HG02759 (cell line): ENCODE results near the gene MALRD1.

Source experiments
- ATAC-seq: cut with Tn5 transposase; IDR thresholded peaks from one replicate; pipeline ENCODE4 v1.9.1; 2021; ENCODE audit warnings: mild to moderate bottlenecking, moderate library complexity; ENCODE audit not compliant: unreplicated experiment

Gene MALRD1

DNA sequence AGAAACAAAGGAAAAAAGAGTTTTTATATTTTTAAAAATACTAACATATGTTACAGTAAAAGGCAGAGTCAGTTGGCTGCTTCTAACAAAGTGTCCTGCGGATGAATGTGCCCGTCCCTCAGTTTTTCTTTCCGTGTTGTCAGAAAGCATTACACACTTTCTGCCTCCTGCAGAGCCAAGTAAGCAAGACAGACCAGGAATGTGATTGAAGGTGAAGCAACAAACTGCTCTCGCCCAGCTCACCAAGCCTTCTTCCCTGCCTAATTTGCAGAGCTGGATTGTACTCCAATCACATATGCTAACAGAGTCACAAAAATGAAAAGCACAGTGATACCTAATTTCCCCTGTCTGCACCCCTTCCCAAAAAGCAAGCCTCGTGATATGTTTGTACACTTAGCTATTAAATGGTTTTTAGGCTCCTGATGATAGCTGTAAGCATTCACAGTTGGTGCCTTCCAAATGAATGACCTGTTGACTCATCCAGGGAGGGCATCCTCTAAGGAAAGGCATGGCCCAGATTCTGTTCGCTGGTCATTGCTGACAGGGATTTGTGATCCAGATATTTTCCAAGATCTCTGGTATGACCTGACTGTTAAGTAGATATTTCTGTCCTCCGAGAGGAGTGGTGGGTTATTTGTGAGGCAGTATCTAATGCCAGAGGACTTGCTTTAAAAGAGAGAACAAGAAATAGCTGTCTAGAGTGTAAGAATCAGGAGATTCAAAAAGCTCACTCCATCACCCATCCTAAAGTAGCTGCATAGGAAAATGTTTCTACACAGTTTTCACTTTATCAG is 580.4 kb downstream of the MALRD1 start:
- no peak for ATAC-seq

DNA sequence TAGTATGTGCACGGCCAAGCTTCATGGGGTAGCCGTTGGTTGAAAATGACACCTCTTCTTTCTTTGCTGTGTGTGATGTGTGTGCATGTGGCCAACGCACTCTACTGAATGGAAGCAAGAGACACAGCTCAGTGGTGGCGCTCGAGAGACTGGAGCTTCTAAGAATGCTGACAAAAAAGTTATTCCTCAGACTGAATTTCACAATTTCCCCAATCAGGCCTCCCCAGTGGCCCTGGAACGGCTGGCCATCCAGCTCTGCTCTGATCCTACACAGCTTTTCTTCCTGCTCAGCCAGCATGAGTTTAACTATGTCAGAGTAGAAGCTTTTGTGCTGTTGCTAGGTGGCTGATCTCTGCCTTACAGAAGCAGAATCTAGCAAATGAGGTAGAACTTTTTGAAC is 581.0 kb downstream of the MALRD1 start:
- ATAC-seq, result no peak

- no peak for ATAC-seq
These were observed 585.6 kb downstream of the MALRD1 start for GRCh38 chr10:19634163-19634562.

DNA sequence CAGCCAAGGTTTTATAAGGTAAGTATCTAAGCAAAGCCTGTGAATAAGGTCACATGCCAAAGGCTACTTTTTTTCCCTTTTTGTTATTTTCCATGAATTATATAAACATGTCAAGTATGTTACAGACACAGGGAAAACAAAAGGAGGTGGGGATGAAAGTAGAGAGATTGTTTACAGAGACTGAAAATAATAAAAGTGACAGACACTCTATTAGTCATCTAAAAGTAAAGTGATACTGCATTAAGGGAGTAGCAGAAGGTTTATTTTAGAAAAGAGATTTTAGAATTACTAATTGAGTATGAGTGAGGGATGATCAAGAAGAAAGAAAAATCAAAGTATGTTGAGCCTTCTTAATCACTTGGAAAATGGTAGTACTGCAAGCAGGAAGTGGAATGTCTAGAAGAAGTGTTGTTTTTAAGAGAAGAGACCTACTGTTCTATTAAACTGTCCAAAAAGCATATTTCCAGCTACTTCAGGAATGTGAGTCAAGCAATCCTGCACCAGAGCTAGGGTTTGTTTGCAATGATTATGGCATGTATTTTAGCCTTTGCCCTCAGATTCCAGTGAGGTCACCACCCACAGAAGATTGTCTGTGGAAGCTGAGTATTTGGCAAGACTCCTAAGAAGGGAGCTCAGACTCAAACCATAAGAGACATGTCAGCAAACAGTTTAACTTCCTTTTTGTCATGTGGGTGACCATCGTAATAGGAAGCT is 589.7 kb downstream of the MALRD1 start:
- ATAC-seq, result no peak

DNA sequence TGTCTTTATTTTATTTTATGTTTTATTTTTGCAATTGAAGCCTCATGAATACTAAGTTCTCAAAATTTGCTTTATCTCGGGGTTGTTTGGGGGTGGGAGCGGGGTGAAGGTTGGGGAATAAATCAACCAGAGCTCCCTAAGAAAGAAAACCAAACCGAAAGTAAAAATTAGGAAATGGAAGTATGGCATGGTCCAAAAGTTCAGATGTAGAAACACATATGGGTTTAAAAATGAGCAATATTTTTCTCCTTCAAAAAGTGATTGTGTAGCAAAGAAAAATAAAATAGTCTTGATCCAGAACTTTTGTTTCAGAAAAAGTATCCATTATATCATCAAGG is 590.3 kb downstream of the MALRD1 start:
- ATAC-seq, result no peak

GRCh38 chr10:19640566-19641263 is 592.1 kb downstream of the MALRD1 start:
- no peak for ATAC-seq

DNA sequence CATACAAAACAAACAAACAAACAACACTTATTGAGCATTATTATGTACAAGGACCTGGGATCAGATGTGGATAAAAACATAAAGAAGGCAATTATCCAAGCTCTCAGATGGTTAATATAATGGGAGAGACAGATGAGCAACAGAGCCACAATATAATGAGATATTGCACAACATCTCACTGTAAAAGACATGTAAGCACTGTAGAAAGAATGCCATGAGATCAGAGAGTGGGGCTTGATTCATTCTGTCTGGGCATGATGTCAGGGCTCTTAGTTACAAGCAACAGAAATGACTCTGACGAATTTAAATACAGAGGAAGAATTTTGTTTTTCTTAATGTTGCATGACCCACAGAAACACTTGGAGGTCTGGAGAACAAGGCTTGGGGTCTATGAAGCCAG is 602.9 kb downstream of the MALRD1 start:
- ATAC-seq, result no peak

GRCh38 chr10:19652750-19653149 is 604.1 kb downstream of the MALRD1 start:
- ATAC-seq, result no peak

GRCh38 chr10:19653931-19654330 is 605.3 kb downstream of the MALRD1 start:
- no peak for ATAC-seq

- no peak for ATAC-seq
These were observed 606.0 kb downstream of the MALRD1 start for GRCh38 chr10:19654576-19654975.

- no peak for ATAC-seq
These were observed 607.9 kb downstream of the MALRD1 start for GRCh38 chr10:19656420-19657042.

- no peak for ATAC-seq
These were observed 609.5 kb downstream of the MALRD1 start for GRCh38 chr10:19658131-19658530.

DNA sequence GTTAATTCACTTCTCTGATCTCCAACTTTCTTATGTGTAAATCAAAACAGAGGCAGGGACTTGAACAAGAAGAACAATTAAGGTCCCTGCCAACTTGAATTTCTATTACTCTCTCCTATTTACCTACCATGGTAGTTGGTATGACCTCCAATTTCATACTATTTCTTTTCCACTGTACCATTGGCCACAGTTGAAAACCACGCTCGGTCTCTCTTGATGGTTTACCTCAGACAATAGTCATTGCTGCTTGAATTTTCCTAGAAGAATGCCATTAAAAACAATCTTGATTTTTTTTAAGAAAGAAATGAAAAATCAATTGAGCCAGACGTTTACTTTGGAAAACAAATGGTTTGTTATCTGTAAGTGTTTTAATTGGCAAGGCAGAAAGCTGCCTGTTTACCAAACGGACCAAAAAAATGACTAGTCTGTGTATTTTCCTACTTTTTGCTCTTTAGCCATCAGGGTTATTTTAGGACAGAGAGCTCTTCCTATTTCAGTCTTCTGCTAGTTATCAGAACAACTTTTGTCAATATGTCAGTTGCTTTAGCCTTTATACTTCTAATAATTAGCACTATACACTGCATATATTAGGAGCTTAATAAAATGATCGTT is 610.1 kb downstream of the MALRD1 start:
- no peak for ATAC-seq

GRCh38 chr10:19659920-19660655 is 611.5 kb downstream of the MALRD1 start:
- ATAC-seq, result no peak

DNA sequence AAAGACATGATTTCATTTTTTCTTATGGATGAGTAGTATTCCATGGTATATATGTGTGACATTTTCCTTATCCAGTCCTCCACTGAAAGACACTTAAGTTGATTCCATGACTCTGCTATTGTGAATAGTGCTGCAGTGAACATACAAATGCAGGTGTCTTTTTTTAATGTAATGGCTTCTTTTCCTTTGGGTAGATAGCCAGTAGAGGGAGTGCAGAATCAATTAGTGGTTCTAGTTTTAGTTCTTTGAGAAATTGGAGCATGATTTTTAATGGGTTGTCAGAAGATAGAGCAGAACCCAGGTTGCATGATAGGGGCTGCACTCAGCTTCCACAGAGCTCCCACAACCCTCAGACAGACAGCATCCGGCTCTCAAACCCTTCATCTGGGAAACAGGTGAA is 614.7 kb downstream of the MALRD1 start:
- ATAC-seq, result no peak

DNA sequence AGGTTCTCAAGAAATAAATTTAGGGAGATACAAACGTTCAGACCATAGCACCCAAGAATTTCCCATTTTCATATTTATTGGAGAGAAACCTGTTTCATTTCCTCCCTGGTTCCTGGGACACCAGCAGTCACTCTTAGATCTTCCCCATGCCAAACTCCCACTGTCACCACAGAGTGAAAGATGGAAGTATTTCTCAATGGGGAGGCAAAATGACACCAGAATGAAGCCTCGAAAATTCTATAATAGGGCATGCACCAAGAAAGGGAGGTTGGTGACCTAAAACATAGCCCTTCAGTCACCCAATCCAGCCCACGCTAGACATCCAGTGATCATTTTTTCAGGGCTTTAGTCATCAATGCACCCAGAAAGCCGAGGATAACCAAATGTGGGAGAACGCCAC is 619.5 kb downstream of the MALRD1 start:
- no peak for ATAC-seq

- ATAC-seq, result no peak
These were observed 627.5 kb downstream of the MALRD1 start for GRCh38 chr10:19676063-19676462.

GRCh38 chr10:19683356-19683755 is 634.8 kb downstream of the MALRD1 start:
- no peak for ATAC-seq

GRCh38 chr10:19683960-19684359 is 635.4 kb downstream of the MALRD1 start:
- no peak for ATAC-seq

- ATAC-seq, result no peak
These were observed 639.7 kb downstream of the MALRD1 start for GRCh38 chr10:19688344-19688743.
